CD4-positive, alpha-beta T cell treated with Interleukin-17A for 4 hours (primary cell): Measurements from ENCODE around the gene PHLDB3.

Experiments used
- DNase-seq: peaks from one replicate; pipeline ENCODE4 v3.0.0-alpha.2; 2020; ENCODE audit warnings: mixed read lengths

PHLDB3 gene

GRCh38 chr19:43496960-43497359 lies 7.6 kb downstream of the PHLDB3 start:
- no peak for DNase-seq

GRCh38 chr19:43495082-43495481 lies 9.5 kb downstream of the PHLDB3 start:
- DNase-seq, result no peak

GRCh38 chr19:43490759-43491158 lies 13.8 kb downstream of the PHLDB3 start:
- DNase-seq, result no peak

- DNase-seq, result no peak
These were observed 14.5 kb downstream of the PHLDB3 start for GRCh38 chr19:43489979-43490599.

GRCh38 chr19:43489310-43489709 lies 15.2 kb downstream of the PHLDB3 start:
- DNase-seq, result no peak

- no peak for DNase-seq
These were observed 16.4 kb downstream of the PHLDB3 start for GRCh38 chr19:43488179-43488578.

GRCh38 chr19:43486412-43486811 lies 18.1 kb downstream of the PHLDB3 start:
- DNase-seq, result no peak

- DNase-seq, result no peak
These were observed 18.6 kb downstream of the PHLDB3 start for GRCh38 chr19:43485951-43486350.

GRCh38 chr19:43483281-43483680 lies 21.3 kb downstream of the PHLDB3 start:
- no peak for DNase-seq

GRCh38 chr19:43482193-43482592 lies 22.4 kb downstream of the PHLDB3 start:
- no peak for DNase-seq

- no peak for DNase-seq
These were observed 22.8 kb downstream of the PHLDB3 start for GRCh38 chr19:43481701-43482100.

- no peak for DNase-seq
These were observed 24.0 kb downstream of the PHLDB3 start for GRCh38 chr19:43480574-43480973.

GRCh38 chr19:43479961-43480561 lies 24.5 kb downstream of the PHLDB3 start:
- DNase-seq, result no peak

- no peak for DNase-seq
These were observed 25.3 kb downstream of the PHLDB3 start for GRCh38 chr19:43479226-43479625.

- DNase-seq, result no peak
These were observed 26.2 kb downstream of the PHLDB3 start for GRCh38 chr19:43478323-43478722.

- DNase-seq, result no peak
These were observed 27.9 kb downstream of the PHLDB3 start for GRCh38 chr19:43476606-43477005.

- peak; percentile 97 for DNase-seq
These were observed 29.4 kb downstream of the PHLDB3 start for GRCh38 chr19:43474986-43475705.

- DNase-seq, result no peak
These were observed 30.1 kb downstream of the PHLDB3 start for GRCh38 chr19:43474487-43474886.

GRCh38 chr19:43471091-43471490 lies 33.5 kb downstream of the PHLDB3 start:
- no peak for DNase-seq

- DNase-seq, result peak; percentile 80
These were observed 34.3 kb downstream of the PHLDB3 start for GRCh38 chr19:43470288-43470687.

- DNase-seq, result peak; percentile 43
These were observed 35.4 kb downstream of the PHLDB3 start for GRCh38 chr19:43469160-43469480.

- DNase-seq, result no peak
These were observed 36.0 kb downstream of the PHLDB3 start for GRCh38 chr19:43468354-43469159.

- DNase-seq, result no peak
These were observed 36.8 kb downstream of the PHLDB3 start for GRCh38 chr19:43467730-43468129.

GRCh38 chr19:43467276-43467675 lies 37.3 kb downstream of the PHLDB3 start:
- no peak for DNase-seq
